SU-DHL-6 (cell line): ENCODE results near the gene GLRA3.

Experiments used
- CTCF ChIP-seq: fragments of 200-600 bp; sonication (generic); IDR thresholded peaks from one replicate; pipeline ENCODE4 v1.5.1; 2017; ENCODE audit warnings: antibody characterized with exemption, mild to moderate bottlenecking, low read length, moderate library complexity; ENCODE audit not compliant: insufficient read depth, poor library complexity, severe bottlenecking
- EZH2phosphoT487 ChIP-seq: fragments of 200-600 bp; sonication (generic), shearing (Covaris generic); conservative IDR thresholded peaks from 2 replicates; pipeline ENCODE4 v1.6.1; 2018; ENCODE audit warnings: mild to moderate bottlenecking, antibody characterized with exemption, low read length, moderate library complexity, mixed read lengths

- TF ChIP-seq CTCF (no peak), EZH2phosphoT487 (no peak)
These were observed 77.0 kb downstream of the GLRA3 start for GRCh38 chr4:174752026-174752425.
